ENCODE data around the gene INO80.

The INO80 gene

GRCh38 chr15:40944510-40945296 lies 171.4 kb downstream of the INO80 start:
- DNase-seq (ENCODE audit: low spot score): no peak

- no peak for DNase-seq (ENCODE audit: low spot score)
These were observed 172.2 kb downstream of the INO80 start for GRCh38 chr15:40943764-40944365.

DNA sequence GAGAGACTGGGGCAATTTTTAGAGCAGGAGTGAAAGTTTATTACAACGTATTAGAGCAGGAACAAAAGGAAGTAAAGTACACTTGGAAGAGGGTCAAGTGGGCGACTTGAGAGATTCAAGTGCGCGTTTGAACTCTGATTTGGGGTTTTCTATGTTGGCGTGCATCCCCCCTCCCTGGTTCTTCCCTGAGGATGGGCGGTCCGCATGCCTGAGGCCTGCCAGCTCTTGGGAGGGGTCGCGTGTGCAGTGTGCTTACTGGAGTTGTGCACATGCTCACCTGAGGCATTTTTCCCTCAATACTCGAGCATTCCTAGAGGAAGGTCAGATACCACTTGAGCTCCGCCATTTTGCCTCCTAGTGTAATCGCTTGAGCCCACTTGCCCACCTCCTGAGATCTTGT lies 173.2 kb downstream of the INO80 start:
- DNase-seq (ENCODE audit: low spot score): no peak

DNA sequence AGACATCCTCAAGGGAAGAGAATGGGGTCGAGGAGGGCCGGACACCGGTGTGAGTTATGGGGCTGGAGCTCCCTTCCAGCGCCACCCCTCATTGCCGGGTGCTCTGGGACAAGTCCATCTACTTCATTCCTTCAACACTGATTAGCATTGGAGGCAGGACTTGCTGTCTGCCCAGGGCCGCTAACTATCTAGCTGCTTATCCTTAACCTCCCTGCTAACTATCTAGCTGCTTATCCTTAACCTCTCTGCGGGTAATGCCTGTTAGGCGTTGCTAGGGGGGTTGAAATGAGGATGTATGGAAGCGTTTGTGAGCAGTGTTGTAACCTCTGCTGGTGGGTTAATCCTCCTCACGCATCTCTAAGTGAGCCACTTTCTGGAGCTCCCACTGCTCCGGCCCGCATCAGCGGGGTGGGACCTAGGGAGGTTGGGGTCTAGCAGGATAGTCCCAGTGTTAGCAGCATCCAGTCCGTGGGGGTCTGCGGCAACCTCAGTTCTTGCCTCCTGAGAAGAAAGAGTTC lies 173.7 kb downstream of the INO80 start:
- no peak for DNase-seq (ENCODE audit: low spot score)

DNA sequence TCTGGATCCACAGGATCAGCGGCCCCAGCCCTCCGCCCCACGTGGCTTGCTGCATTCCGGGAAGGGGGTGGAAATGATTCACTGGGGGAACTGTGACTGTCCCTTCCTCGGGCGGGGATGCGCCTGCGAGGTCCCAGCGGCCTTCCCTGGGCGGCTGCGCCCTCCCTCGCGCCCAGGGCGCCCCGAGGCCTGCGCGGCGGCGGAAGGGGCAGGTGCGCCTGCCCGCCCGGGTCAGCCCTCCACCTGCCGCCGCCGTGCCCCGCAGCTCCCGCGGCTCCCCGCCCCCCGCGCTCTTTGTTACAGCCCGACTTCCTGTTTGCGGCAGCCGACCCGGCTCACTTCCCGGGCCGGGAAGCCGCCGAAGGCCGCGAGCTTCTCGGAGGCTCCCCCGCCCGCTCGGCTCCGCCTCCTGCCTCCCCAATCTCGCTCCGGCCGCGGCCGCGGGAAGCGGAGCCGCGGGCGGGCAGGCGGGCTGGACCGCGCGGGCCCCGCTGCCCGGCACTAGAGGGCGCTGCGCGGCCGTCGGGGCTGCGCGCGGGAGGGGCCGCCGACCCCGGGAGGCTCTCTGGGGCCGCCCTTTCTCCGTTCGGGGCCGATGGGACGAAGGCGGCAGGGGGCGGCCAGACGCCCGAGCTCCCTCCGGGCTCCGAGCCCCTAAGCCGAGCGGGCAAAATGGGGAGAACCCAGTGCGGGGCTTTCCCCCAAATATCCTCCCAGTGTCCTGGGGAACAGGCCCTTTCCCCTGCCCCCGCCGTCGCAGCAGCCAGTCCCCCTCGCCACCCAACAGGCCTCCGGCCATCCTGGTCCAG lies 174.3 kb downstream of the INO80 start:
- DNase-seq (ENCODE audit: low spot score): peak; percentile 49

GRCh38 chr15:40941068-40941527 lies 175.0 kb downstream of the INO80 start:
- no peak for DNase-seq (ENCODE audit: low spot score)

- DNase-seq (ENCODE audit: low spot score): no peak
These were observed 175.7 kb downstream of the INO80 start for GRCh38 chr15:40940296-40940801.

GRCh38 chr15:40938536-40938870 lies 177.6 kb downstream of the INO80 start:
- DNase-seq (ENCODE audit: low spot score): no peak

DNA sequence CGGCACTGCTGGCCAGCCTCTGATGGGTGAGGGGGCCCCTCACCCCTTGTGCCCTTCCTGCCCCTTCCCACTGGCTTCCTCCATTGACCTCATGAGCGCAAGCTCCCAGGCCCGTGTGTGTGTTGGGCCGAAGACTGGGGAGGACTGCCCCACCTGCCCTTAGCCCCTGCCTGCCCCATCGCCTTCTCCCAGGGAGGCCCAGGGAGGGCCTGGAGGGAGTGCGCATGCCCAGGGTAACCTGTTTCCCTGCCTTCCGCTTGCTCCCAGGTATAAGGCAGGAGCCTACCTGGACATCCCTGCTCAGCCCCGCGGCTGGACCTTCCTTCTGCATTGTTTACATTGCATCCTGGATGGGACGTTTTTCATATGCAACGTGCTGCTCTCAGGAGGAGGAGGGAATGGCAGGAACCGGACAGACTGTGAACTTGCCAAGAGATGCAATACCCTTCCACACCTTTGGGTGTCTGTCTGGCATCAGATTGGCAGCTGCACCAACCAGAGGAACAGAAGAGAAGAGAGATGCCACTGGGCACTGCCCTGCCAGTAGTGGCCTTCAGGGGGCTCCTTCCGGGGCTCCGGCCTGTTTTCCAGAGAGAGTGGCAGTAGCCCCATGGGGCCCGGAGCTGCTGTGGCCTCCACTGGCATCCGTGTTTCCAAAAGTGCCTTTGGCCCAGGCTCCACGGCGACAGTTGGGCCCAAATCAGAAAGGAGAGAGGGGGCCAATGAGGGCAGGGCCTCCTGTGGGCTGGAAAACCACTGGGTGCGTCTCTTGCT lies 178.1 kb downstream of the INO80 start:
- DNase-seq (ENCODE audit: low spot score): no peak

- no peak for DNase-seq (ENCODE audit: low spot score)
These were observed 179.1 kb downstream of the INO80 start for GRCh38 chr15:40936709-40937666.

GRCh38 chr15:40936234-40936708 lies 179.8 kb downstream of the INO80 start:
- DNase-seq (ENCODE audit: low spot score): no peak

DNA sequence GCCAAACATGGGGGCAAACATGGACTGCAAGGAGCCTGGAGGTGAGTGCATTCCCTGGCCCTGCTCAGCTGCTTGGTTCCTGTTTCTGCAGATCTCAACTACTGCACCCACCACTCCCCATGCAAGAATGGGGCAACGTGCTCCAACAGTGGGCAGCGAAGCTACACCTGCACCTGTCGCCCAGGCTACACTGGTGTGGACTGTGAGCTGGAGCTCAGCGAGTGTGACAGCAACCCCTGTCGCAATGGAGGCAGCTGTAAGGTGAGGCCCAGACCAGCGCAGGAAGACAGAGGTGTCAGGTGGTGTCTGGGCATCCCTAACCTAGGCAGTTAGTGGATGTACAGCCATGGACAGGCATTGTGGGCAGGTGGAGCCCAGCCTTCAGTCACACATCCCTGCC lies 181.6 kb downstream of the INO80 start:
- DNase-seq (ENCODE audit: low spot score): no peak

DNA sequence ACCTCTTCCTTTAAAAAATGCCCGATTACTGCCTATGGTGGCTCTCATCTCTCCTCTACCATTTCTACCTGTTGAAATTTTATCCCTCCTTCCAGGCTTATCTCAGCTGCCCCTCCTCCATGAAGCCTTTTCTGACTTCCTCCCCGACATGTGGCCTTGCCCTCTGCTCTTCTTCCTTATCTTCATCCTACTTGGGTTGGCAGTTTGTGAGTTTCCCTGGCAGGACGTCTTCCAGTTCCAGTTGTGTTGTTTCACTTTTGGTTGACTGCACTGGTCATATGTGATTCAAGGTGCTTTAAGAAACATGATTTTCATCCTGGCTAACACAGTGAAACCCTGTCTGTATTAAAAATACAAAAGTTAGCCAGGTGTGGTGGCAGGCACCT lies 182.6 kb downstream of the INO80 start:
- no peak for DNase-seq (ENCODE audit: low spot score)

DNA sequence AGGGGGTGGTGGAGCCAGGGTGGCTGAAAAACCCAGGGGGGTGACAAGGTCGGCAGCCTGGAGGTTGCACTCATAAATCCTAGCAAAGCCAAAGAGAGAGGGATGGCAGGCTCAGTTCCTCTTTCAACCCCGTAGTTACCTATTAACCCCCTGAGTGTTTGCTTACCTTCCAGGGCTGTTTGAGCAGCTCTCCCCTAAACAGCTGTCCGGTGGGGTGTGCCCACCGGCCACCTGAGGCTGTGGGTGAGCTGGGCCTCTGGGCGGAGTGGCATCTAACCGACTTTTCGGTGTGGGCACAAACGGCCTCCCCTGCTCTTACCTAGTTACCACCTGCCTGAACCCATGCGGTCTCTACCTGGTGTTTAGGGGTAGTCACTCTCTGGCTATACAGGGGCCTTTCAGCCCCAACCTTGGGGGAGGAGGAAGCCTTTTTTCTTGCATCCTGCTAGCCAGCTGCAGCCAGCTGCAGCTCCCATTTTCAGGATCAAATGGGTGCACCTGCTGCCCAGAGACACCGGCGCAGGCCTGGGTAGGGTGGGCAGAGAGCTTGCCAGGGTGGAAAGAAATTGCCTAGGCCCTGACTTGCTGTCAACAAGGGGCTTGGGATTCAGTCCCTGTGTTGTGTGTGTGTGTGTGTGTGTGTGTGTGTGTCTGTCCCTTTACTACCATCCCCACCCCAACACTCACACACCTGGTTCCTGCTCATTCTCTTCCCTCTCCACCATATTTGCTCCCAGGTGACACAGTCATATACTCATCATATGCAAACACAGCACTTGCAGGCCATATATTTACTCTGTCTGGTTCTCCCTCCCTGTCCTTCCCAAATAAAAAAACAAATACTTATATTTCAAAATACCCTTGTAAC lies 183.2 kb downstream of the INO80 start:
- DNase-seq (ENCODE audit: low spot score): no peak

GRCh38 chr15:40932156-40932555 lies 183.9 kb downstream of the INO80 start:
- no peak for DNase-seq (ENCODE audit: low spot score)

GRCh38 chr15:40931300-40932142 lies 184.6 kb downstream of the INO80 start:
- no peak for DNase-seq (ENCODE audit: low spot score)

DNA sequence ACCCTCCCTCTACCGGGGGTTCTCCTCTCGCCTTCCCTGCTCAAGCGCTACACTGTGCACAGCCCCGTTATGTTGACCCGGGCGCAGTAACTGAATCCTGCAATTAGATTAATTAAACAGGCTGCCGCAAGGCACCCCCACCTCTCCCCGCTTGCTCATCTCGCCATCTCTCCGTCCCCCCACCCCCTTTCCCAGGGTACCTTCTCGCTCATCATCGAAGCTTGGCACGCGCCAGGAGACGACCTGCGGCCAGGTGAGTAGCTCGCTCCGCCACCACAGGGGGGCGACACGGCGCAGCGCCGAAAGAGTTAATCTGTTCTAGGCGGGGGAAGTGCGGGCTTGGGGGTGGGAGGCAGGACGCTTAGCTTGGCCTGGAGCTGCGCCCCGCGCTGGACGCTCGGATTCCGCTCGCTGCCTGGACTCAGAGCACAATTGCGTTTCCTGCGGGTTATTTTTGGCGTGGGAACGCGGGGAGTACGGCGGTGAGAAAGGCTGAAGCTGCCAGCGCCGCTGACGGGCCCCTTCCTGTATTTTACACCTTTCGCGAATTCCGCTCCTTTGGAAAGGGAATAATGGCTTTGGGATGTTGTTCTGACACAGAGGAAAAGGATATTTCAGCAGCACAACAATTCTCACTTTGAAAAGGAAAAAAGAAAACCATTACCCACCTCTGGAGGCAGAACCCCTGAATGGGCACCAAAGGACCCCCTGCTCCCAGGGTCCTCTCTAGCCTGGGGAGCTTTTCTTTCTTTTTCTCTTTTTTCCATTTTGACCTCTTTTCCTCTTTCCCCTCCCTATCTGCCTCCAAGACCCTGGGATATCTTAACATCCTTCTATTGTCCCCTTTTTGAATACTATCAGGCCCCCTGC lies 185.4 kb downstream of the INO80 start:
- no peak for DNase-seq (ENCODE audit: low spot score)
